CD4-positive, alpha-beta T cell (primary cell): ENCODE measurements around the gene POU6F1. TPM values are rescaled to one million over a fixed set of nuclear protein-coding genes. Genes with fewer than 3 reads are reported as not detected.
"Not testable (repeated sequence)": the region's sequence is repeated elsewhere in the genome, so short reads cannot be mapped to it uniquely, and the experiment has no call there.

Experiments used
- ATAC-seq: fragments of 200-7000 bp; cut with Tn5 transposase; one replicate; pipeline ENCODE4 v1.10.0; 2022; ENCODE audit warnings: mild to moderate bottlenecking; ENCODE audit not compliant: poor library complexity
- CTCF ChIA-PET: fragments of 350-600 bp; sonication (Branson Sonifier 250); formaldehyde crosslinking; loops from one replicate; lab custom pipeline; 2021; ENCODE audit warnings: antibody characterized with exemption, inconsistent platforms; lab: Charles Lee
- POLR2A ChIA-PET: fragments of 350-600 bp; sonication (Branson Sonifier 250); formaldehyde crosslinking; loops from one replicate; lab custom pipeline; 2021; ENCODE audit warnings: antibody characterized with exemption, inconsistent platforms; lab: Charles Lee
- DNase-seq, 14 experiments: peaks; one replicate each; pipeline ENCODE4 v3.0.0-alpha.2; 2013 to 2020; ENCODE audit warnings: mixed read lengths in 2 of 14
- H3K27ac ChIP-seq, 2 donors: one replicate each; pipeline versions ENCODE4 v1.5.1 to v1.7.0; 2013; ENCODE audit warnings: low read length in 2 of 2, low read depth in 1 of 2, mild to moderate bottlenecking in 1 of 2
- H3K27me3 ChIP-seq, 2 experiments: 1 replicate in 1 of 2; 2 replicates in 1 of 2; pipeline versions ENCODE4 v1.6.1 to v1.7.0; 2013; ENCODE audit warnings: low read length in 2 of 2, control low read depth in 1 of 2, mild to moderate bottlenecking in 1 of 2, moderate library complexity in 1 of 2; ENCODE audit not compliant: insufficient read depth in 2 of 2, control insufficient read depth in 1 of 2
- H3K36me3 ChIP-seq: one replicate; pipeline ENCODE4 v1.6.1; 2013; ENCODE audit warnings: low read length, control low read depth; ENCODE audit not compliant: insufficient read depth
- H3K4me1 ChIP-seq: one replicate; pipeline ENCODE4 v1.6.1; 2013; ENCODE audit warnings: low read length, control low read depth; ENCODE audit not compliant: insufficient read depth
- H3K4me3 ChIP-seq: one replicate; pipeline ENCODE4 v1.5.1; 2013; ENCODE audit warnings: mild to moderate bottlenecking, low read length, moderate library complexity
- H3K9me3 ChIP-seq, 2 experiments: 1 replicate in 1 of 2; 2 replicates in 1 of 2; pipeline versions ENCODE4 v1.6.1 to v1.7.0; 2013; ENCODE audit warnings: low read length in 2 of 2, mild to moderate bottlenecking in 2 of 2, control low read depth in 1 of 2, moderate library complexity in 1 of 2; ENCODE audit not compliant: control insufficient read depth in 1 of 2, insufficient read depth in 1 of 2
- H3K27ac Mint-ChIP-seq: one replicate; pipeline ENCODE4 v1.8.0; 2020; ENCODE audit warnings: mixed read lengths
- H3K27me3 Mint-ChIP-seq: one replicate; pipeline ENCODE4 v1.8.0; 2021; ENCODE audit warnings: mixed read lengths
- H3K36me3 Mint-ChIP-seq: one replicate; pipeline ENCODE4 v1.8.0; 2021; ENCODE audit warnings: low read depth, mixed read lengths
- H3K4me1 Mint-ChIP-seq: one replicate; pipeline ENCODE4 v1.8.0; 2021; ENCODE audit warnings: low read depth, mixed read lengths
- H3K4me3 Mint-ChIP-seq: one replicate; pipeline ENCODE4 v1.8.0; 2020; ENCODE audit warnings: mild to moderate bottlenecking, mixed read lengths
- H3K9me3 Mint-ChIP-seq: one replicate; pipeline ENCODE4 v1.8.0; 2020; ENCODE audit warnings: mixed read lengths
- CTCF ChIP-seq: fragments of 200-600 bp; IDR thresholded peaks from one replicate; pipeline ENCODE4 v1.8.0; 2022; ENCODE audit warnings: antibody characterized with exemption, mild to moderate bottlenecking
- intact Hi-C, 2 experiments: fragments of 100-400 bp; cut with DNase I in 1 of 2; cut with micrococcal nuclease in 1 of 2; formaldehyde crosslinking; loops; one replicate each; pipeline versions ENCODE4 v1.15.1 to v1.9.0; 2023 to 2025; cut with DNase I, micrococcal nuclease
- total RNA-seq, 174 experiments: library from RNA in 2 of 174; stranded (reverse) in 2 of 174; gene quantifications; one replicate each; pipeline ENCODE4 v1.2.3 and lab custom pipeline; 2021 to 2026

The POU6F1 gene
- total RNA-seq, 2 experiments from 2014 or later: 31.7 to 36.8 TPM

GRCh38 chr12:51232642-51233041 is 14.8 kb upstream of the POU6F1 start:
- Histone ChIP-seq H3K4me1 (peaks cover under 1% of the 10 kb centered on the region), H3K27me3 (no peaks in the 10 kb centered on the region), H3K9me3 (no peaks in the 10 kb centered on the region), H3K27ac (no peak overlapping the region), H3K36me3 (no peaks in the 10 kb centered on the region), H3K4me3 (no peak overlapping the region)
- peaks cover 12% of the 10 kb centered on the region for H3K4me1 Mint-ChIP-seq
- H3K4me3 Mint-ChIP-seq: no peak overlapping the region
- POLR2A ChIA-PET: interaction anchor here (0.6 to 1.4 kb wide), 2 partner anchors 15 to 156 kb away, joined by 3 read pairs; no protein-coding TSS in a partner anchor
- CTCF ChIA-PET: no interaction called here
- no peaks in the 10 kb centered on the region for H3K9me3 Mint-ChIP-seq
- DNase-seq (no peak), ATAC-seq (no peak)
- H3K27ac Mint-ChIP-seq: no peak overlapping the region
- no peak for TF ChIP-seq CTCF
- H3K27me3 Mint-ChIP-seq: no peaks in the 10 kb centered on the region
- H3K36me3 Mint-ChIP-seq: no peaks in the 10 kb centered on the region
- intact Hi-C loops: no loop called here

DNA sequence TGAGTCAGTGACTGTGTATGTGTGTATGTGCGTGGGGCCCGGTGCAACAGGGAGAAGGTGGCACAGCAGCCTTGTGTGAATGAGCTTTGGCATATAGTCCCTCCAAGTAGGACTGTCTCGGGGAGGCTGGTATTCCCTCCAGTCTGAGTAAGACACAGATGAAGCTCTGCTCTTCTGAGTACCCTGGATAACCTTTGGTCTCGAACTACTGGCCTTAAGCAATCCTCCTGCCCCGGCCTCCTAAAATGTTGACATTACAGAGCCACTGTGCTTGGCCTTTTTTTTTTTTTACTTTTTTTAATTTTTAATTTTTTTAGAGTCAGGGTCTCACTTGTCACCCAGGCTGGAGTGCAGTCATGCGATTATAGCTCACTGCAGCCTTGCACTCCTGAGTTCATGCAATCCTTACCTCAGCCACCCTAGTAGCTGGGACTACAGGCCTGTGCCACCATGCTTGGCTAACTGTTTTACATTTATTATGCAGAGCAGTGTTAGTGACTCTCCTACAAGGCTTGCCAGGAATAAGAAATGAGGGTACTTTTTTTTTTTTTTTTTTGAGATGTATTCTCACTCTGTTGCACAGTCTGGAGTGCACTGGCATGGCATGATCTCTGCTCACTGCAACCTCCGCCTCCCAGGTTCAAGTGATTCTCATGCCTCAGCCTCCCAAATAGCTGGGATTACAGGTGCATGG is 11.4 kb upstream of the POU6F1 start:
- no peaks in the 10 kb centered on the region for H3K9me3 Mint-ChIP-seq
- no peaks in the 10 kb centered on the region for H3K27me3 Mint-ChIP-seq
- ATAC-seq (no peak), DNase-seq (no peak)
- no peak overlapping the region for H3K27ac Mint-ChIP-seq
- H3K36me3 Mint-ChIP-seq: no peaks in the 10 kb centered on the region
- Histone ChIP-seq H3K4me1 (no peaks in the 10 kb centered on the region), H3K27me3 (no peaks in the 10 kb centered on the region), H3K36me3 (no peaks in the 10 kb centered on the region), H3K27ac (no peak overlapping the region), H3K9me3 (no peaks in the 10 kb centered on the region), H3K4me3 (no peak overlapping the region)
- ChIA-PET CTCF (interaction anchor here (0.7 to 1.0 kb wide), 2 partner anchors 9 to 221 kb away, joined by 4 read pairs; partner anchors contain the start of gene DAZAP2), POLR2A (interaction anchor here (1.4 to 3.3 kb wide), 2 partner anchors 10 to 12 kb away, joined by 9 to 20 read pairs; partner anchors contain the start of genes DAZAP2 and POU6F1)
- no peaks in the 10 kb centered on the region for H3K4me1 Mint-ChIP-seq
- H3K4me3 Mint-ChIP-seq: no peak overlapping the region
- intact Hi-C loops: no loop called here
- no peak for TF ChIP-seq CTCF

DNA sequence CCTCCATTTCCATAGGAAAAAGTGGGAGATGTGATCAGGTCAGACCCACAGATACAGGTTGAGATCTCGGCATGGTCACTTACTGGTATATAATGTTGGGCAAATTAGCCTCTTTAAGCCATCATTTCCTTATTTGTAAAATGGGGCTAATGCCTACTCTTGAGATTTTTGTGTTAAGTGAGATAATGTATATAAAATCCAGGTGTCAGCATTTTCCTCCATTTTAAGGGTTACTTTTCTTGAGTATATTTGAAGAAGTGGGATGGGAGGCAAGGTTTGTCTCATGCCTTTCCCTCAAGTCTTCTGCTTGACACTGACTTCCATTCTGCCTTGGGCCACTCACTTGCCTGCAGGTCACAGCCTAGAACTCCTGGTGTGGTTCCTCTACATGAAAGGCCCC is 10.1 kb upstream of the POU6F1 start:
- Mint-ChIP-seq H3K36me3 (no peaks in the 10 kb centered on the region), H3K4me1 (no peaks in the 10 kb centered on the region), H3K4me3 (no peak overlapping the region), H3K9me3 (no peaks in the 10 kb centered on the region), H3K27me3 (no peaks in the 10 kb centered on the region), H3K27ac (no peak overlapping the region)
- Histone ChIP-seq H3K27ac (no peak overlapping the region), H3K27me3 (no peaks in the 10 kb centered on the region), H3K4me3 (no peak overlapping the region), H3K36me3 (no peaks in the 10 kb centered on the region), H3K9me3 (no peaks in the 10 kb centered on the region), H3K4me1 (no peaks in the 10 kb centered on the region)
- POLR2A ChIA-PET: interaction anchor here (1.4 to 3.3 kb wide), 3 partner anchors 10 to 12 kb away, joined by 6 to 20 read pairs (median 9); partner anchors contain the start of genes DAZAP2 and POU6F1
- TF ChIP-seq CTCF: no peak
- intact Hi-C loops: no loop called here
- CTCF ChIA-PET: interaction anchor here (1.0 kb wide), 1 partner anchor 11 kb away, joined by 4 read pairs; the partner anchor contains the start of gene DAZAP2
- DNase-seq: no peak
- no peak for ATAC-seq

DNA sequence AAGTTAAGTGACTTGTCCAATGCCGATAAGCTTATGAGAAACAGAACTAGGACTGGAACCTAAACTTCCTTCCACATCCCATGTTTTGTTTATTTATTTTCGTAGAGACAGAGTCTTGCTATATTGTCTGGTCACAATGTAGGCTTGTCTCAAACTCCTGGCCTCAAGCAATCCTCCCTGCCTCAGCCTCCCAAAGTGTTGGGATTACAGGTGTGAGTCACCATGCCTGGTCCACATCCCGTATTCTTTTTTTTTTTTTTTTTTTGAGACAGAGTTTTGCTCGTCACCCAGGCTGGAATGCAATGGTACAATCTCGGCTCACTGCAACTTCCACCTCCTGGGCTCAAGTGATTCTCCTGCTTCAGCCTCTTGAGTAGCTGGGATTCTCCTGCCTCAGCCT is 9.2 kb upstream of the POU6F1 start:
- H3K27me3 ChIP-seq, H3K9me3 Mint-ChIP-seq, H3K4me3 ChIP-seq, H3K4me3 Mint-ChIP-seq, H3K27ac ChIP-seq, H3K36me3 ChIP-seq, intact Hi-C loops, H3K27ac Mint-ChIP-seq, H3K27me3 Mint-ChIP-seq, H3K4me1 Mint-ChIP-seq, H3K4me1 ChIP-seq, H3K9me3 ChIP-seq, DNase-seq, H3K36me3 Mint-ChIP-seq, ATAC-seq: not testable (repeated sequence)
- CTCF ChIA-PET: interaction anchor here (0.6 kb wide), 1 partner anchor 9 kb away, joined by 3 read pairs; no protein-coding TSS in a partner anchor
- POLR2A ChIA-PET: interaction anchor here (1.4 to 1.8 kb wide), 2 partner anchors 9 to 12 kb away, joined by 6 to 9 read pairs; partner anchors contain the start of genes DAZAP2 and POU6F1
